ENCODE measurements around the gene JMY.

JMY gene

DNA sequence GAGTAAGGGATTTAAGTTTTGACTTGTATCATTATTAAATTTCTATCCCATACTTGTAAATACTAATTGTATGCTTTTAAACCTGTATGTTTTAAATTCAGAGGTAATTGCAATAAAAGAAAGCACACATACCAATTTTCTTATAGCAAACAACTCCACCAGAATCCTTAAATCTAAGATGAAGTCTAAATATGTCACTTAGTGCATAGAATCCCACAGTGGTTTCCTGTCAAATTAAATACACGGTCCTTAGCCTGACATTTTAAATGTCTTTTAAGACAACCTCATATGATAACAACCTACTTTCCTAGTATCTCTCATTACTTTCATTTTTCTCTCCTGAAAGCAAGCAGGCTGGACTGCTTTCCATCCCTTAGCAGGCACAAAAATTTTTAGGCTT lies 52.0 kb downstream of the JMY start:
- DNase-seq (ENCODE audit: low read depth): no peak

DNA sequence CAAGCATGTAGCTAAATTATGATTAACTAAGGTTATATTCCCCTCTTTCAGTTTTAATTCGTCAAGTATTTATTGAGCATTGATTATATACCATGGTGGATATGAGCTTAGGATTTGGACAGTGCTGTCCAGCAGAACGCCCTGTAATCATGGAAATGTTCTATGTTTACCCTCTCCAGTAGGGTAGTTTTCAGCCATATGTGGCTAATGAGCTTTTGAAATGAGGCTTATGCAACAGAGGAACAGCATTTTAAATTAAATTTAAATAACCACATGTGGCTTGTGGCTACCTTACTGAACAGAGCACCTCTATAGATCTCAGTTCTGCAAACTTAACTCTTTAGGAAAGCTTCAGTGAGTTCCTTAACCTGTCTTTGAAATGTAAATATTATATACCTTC lies 59.1 kb downstream of the JMY start:
- DNase-seq (ENCODE audit: low read depth): no peak

DNA sequence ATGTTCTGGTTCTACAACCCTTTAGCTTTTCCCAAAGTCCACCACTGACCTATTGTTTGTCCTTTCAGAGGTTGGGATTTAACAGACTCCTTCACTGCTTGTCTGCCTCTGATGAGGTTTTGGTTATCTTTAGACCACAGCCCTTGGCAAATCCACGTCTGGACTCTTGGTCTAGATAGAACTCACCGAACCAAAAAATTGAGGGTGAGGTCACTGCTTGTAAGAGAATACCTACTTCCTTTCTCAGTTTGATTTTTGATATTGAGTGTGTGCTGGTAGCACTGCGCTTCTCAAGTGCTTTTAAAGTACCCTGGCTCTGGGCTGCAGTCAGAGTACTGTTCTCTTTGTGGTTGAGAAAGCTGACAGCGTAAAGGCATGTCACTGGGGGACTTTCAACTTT lies 61.7 kb downstream of the JMY start:
- DNase-seq (ENCODE audit: low read depth): peak; percentile 25

DNA sequence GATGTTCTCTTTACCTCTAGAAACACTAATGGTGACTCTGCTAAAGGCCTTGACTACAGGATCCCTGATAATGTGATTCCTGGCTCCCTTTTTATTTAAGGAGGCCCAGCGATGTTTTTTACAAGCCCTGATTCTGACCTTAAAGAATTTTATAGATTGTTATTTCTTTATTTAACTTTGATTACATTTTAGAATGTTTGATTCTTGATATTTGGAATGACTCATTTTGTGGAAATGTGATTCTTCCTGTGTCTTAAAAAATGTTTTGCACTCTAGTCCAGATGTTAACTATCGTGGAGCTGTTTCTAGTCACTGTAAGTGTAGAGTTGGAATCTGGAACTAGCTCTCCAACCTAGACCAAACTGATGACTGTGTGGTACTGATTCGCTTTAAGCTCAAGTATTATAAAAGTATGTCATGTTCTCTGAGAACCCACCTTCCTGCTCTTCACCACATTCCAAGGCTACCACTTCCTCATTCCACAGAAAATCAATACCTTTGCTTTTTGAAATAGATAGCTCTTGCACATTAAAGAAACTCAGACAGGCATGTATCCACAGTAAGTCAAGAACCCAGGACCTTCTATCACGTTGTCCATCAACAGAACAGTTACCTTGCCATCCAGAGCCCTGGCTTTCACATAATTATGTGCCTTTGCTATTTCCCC lies 65.2 kb downstream of the JMY start:
- no peak for DNase-seq (ENCODE audit: low read depth)

DNA sequence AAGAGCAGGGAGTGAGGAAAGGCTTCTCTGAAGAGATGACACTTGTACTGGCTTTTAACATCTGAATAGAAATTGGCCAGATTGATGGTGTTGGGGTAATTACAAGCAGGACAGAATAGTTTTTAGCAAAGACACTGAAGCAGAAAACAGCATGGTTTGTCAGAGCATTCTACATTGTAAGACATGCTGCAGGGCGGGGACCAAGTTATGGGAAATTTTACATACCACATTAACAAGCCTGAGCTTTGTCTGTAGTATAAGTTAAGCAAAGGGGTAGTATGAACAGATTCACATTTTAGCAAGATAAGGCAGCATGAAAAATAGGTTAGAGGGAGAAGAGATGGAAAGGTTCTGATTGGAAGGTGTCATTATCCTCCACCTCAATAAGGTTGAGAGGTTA lies 66.5 kb downstream of the JMY start:
- DNase-seq (ENCODE audit: low read depth): no peak

DNA sequence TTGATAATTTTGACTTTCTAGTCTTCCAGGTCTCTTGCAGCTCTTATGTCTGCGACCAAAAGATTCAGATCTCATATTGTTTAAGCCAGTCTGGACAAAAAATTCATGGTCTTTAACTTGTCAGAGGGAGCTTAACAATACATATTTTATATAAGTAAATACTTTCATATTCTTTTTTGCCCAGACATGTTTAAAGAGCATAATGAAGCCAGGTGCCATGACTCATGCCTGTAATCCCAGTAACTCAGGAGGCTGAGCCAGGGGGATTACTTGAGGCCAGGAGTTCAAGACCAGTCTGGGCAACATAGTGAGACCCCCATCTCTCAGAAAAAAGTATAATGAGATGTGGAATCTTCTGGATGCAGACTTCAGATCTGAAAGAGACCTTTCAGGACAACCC lies 69.8 kb downstream of the JMY start:
- peak; percentile 42 for DNase-seq (ENCODE audit: low read depth)

DNA sequence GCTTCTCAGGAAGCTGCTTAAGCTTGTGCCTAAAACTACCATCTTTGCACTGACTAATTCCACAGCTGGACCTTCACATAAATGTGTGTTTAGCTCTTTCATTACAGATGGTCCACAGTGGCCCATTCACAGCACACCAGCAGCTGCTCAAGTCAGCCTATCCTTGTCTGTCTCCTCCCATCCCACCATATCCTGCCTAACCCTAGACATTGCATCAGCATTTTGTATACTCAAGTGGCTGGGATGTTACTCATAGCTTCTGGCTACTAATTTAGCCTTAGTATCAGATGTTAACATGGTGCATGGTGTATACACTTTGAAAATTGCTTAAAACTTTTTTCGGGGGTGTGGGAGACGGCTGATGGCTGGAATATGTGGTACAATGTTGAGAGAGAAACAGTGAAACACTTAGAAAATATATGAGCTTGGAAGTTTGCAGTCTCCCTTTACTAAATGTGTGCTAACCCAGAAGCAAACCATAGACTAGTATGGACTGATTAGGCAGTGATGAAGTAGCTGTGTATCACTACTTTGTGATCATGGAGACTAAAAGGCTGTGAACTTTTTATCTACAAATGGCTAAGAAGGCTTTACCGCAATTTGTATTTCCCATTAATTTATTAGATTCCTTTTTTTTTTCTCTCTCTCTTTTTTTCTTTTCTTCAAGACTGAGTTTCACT lies 83.1 kb downstream of the JMY start:
- peak; percentile 85 for DNase-seq (ENCODE audit: low read depth)

DNA sequence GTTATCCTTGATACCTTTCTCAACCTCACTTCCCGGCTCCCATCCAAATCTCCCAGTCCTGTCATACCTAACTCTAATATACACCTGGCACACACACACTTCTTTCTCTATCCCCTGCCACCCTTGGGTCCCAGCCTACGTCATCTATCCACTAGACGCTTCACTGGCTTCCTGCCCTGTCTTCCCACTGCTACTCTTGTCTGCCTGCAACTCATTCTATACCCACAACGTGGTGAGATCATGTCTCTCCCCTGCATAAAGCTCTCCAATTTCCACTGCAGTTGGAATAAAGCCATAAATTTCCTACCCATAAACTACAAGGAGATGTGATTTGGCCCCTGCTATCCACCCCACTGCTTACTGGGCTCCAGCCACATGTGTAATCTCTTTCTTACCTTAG lies 93.5 kb downstream of the JMY start:
- DNase-seq (ENCODE audit: low read depth): no peak

DNA sequence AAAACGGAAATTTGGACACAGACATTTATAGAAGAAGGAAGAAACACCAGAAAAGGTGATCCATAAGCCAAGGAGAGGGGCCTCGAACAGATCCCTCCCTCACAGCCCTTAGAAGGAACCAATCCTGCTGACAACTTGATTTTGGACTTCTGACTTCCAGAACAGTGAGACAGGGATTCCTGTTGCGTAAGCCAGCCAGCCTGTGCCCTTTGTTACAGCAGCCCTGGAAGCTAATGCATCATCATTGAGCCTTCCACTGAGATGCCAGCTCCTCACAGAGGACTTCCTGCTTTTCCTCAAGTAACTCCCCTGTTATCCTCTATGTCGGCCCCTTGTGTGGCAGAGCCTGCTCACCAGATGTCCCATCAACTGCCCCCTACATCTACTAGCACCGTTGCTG lies 94.1 kb downstream of the JMY start:
- DNase-seq (ENCODE audit: low read depth): peak; percentile 19

DNA sequence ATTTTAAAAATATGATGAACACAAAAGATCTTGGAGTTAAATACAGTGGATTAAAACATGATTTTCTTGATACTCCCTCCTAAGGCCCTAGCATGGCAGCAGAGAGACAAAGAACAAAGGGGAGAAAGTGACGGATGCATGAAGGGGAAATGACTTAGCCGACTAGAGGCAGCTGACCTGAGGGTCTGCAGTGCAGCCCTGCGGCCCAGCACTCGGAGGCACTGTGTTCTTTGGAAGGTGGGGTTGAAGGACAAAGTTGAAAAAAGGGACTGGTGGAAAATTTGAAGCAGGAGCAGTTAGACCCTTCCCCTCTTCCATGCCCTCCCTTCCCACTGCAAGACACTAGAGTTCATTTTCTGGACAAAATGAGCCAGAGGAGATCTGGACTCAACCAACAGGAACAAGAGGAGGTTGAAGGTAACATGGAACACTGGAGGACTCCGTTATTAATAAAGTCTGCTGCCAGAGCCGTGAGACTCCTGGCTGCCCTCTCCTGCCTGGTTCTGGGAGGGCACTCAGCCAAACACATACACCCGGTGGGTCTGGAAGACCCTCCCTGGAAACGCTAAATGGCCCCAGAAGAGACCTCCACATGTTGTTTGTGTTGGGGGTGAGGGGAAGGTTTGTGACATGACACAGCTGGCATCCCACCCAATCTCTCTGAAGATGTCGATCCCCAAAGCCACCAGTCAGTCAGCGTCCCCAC lies 98.1 kb downstream of the JMY start:
- no peak for DNase-seq (ENCODE audit: low read depth)

DNA sequence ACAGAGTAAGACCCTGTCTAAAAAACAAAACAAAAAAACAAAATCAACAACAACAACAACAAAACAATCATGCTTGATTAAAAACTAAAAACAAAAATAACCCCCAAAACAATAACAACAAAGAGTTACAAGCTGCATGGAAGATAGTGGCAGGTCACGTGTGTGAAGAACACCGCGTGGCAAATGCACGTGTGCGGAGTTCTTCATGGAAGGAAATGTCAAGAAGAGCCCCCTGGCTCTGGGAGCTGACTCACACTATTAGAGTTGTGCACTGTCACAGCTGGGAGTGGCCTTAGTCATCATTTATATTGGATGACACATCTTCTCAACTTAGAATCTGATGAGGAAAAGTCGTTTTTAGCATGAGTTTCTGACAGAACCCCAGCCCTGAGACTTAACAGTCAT lies 110.5 kb downstream of the JMY start:
- DNase-seq (ENCODE audit: low read depth): no peak

DNA sequence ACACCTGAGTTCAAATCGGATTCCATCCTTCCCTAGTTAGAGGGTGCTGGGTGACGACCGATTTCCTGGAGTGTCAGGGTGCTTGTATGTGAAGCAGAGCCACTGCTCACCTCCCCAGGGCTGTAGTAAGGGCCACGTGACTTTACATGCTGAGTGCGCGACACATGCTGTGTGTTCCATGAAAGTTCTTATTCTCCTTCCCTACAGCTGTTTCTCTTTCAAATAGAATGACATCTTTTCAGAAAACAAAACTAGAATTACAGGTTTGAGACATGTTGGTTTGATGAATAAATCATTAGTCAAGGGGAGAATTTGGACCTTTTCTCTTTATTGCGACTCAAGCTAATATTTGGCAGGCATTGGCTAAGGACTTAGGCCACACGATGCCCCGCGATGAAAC lies 113.1 kb downstream of the JMY start:
- no peak for DNase-seq (ENCODE audit: low read depth)

DNA sequence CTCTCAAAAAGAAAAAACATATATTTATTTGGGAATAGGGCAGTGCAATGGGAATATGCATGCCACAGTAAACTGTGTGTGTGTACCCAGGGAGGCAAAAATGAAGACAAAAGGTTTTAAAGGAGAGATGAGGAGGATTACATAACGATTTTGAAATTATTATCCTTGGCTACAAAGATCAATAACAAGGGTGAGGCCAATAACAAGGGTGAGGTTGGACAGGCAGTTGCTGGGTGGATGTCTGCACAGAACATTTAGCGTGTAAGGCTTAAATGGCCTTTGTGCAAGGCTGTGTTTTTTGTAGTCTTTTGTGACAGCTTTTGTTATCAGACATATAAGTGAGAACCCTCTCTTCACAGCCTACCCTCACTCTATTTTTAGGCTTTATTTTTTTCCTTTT lies 114.0 kb downstream of the JMY start:
- no peak for DNase-seq (ENCODE audit: low read depth)

DNA sequence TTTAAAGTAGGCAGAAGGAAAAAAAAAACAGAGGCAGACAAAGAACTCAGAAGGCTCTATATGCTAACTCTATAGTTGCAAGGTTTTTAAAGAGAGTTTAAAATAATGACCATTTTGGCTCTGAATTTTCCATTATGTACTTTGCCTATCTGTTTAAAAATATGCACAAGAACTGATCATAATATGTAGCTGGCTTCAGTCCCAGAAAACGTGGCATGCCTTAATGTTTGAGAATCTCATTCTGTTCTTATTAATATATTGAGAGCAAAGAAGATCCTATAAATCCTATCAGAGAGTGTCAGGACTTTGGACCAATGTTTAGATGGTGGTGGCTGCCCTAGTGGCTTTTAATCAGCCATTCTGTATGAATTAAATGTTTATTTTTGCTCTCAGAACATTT lies 121.5 kb downstream of the JMY start:
- no peak for DNase-seq (ENCODE audit: low read depth)
